GM23248 (cell line): ENCODE measurements around the gene ATP10D. TPM values are rescaled to one million over a fixed set of nuclear protein-coding genes. Genes with fewer than 3 reads are reported as not detected.

Experiments used
- DNase-seq: peaks from one replicate; pipeline ENCODE4 v3.0.0-alpha.2; 2015
- H2AFZ ChIP-seq: fragments of 200-600 bp; sonication (generic); 2 replicates; pipeline ENCODE4 v1.6.1; 2016; ENCODE audit warnings: antibody characterized with exemption
- H3F3A ChIP-seq: fragments of 200-600 bp; sonication (generic); 2 replicates; pipeline ENCODE4 v1.6.1; 2016; ENCODE audit warnings: mild to moderate bottlenecking, antibody characterized with exemption, mixed run types; ENCODE audit not compliant: insufficient read depth
- H3K27ac ChIP-seq: fragments of 200-600 bp; sonication (generic); 2 replicates; pipeline ENCODE4 v1.5.1; 2016; ENCODE audit warnings: mild to moderate bottlenecking
- H3K27me3 ChIP-seq: fragments of 200-600 bp; sonication (generic); replicated peaks from 2 replicates; pipeline ENCODE4 v1.6.1; 2016; ENCODE audit warnings: mild to moderate bottlenecking; ENCODE audit not compliant: insufficient read depth
- H3K36me3 ChIP-seq: fragments of 200-600 bp; sonication (generic); 2 replicates; pipeline ENCODE4 v1.6.1; 2016; ENCODE audit warnings: low read depth, mild to moderate bottlenecking
- H3K4me1 ChIP-seq: fragments of 200-600 bp; sonication (generic); 2 replicates; pipeline ENCODE4 v1.6.1; 2016; ENCODE audit warnings: mild to moderate bottlenecking; ENCODE audit not compliant: insufficient read depth
- H3K4me2 ChIP-seq: fragments of 200-600 bp; sonication (generic); one replicate; pipeline ENCODE4 v1.6.1; 2016; ENCODE audit warnings: mild to moderate bottlenecking; ENCODE audit not compliant: unreplicated experiment
- H3K4me3 ChIP-seq: fragments of 200-600 bp; sonication (generic); 2 replicates; pipeline ENCODE4 v1.5.1; 2016; ENCODE audit warnings: mild to moderate bottlenecking
- H3K79me2 ChIP-seq: fragments of 200-600 bp; sonication (generic); 2 replicates; pipeline ENCODE4 v1.6.1; 2016; ENCODE audit warnings: mild to moderate bottlenecking; ENCODE audit not compliant: insufficient read depth
- H3K9ac ChIP-seq: fragments of 200-600 bp; sonication (generic); 2 replicates; pipeline ENCODE4 v1.6.1; 2016; ENCODE audit warnings: mild to moderate bottlenecking
- H3K9me2 ChIP-seq: fragments of 200-600 bp; sonication (generic); 2 replicates; pipeline ENCODE4 v1.6.1; 2016; ENCODE audit warnings: mixed run types, mild to moderate bottlenecking, moderate library complexity; ENCODE audit not compliant: insufficient read depth
- H3K9me3 ChIP-seq: fragments of 200-600 bp; sonication (generic); one replicate; pipeline ENCODE4 v1.6.1; 2017; ENCODE audit warnings: low read depth
- H4K20me1 ChIP-seq: fragments of 200-600 bp; sonication (generic); 2 replicates; pipeline ENCODE4 v1.6.0; 2016; ENCODE audit not compliant: insufficient read depth
- EZH2 ChIP-seq: fragments of 200-600 bp; sonication (generic); IDR thresholded peaks from 2 replicates; pipeline ENCODE4 v1.6.1; 2018; ENCODE audit warnings: antibody characterized with exemption, mild to moderate bottlenecking; ENCODE audit not compliant: insufficient read depth, poor library complexity, severe bottlenecking
- EZH2phosphoT487 ChIP-seq: fragments of 200-600 bp; sonication (generic); IDR thresholded peaks from 2 replicates; pipeline ENCODE4 v1.6.1; 2018; ENCODE audit warnings: antibody characterized with exemption, moderate library complexity, mild to moderate bottlenecking, low read depth; ENCODE audit not compliant: insufficient read depth
- WGBS, 2 experiments: methylation state at CpG; one replicate each; pipeline ENCODE4 v1.1.6; 2015 to 2017; ENCODE audit warnings: low lambda C conversion rate in 2 of 2, low coverage in 1 of 2; ENCODE audit errors: missing lambda C conversion rate in 2 of 2; 5-methylcytosine and 5-hydroxymethylcytosine counted together
- in situ Hi-C: fragments of 300-500 bp; cut with MboI; formaldehyde crosslinking; loops from 2 replicates; pipeline ENCODE4 v1.15.0; 2020
- polyA plus RNA-seq: library from polyadenylated mRNA; unstranded; fragments of >200 nt; fragmentation: Nextera tagmentation; extraction: Ambion mirVana; gene quantifications from 2 replicates; pipeline ENCODE4 v1.2.1, GENCODE V29; 2016
- total RNA-seq: library from RNA; depleted of rRNA; stranded (reverse); fragments of >200 nt; shearing (Covaris generic); gene quantifications from 2 replicates; pipeline ENCODE4 v1.2.3, GENCODE V29; 2014

ATP10D gene
- total and polyA plus RNA-seq, 2 experiments from 2014 or later: 34.9 to 45.4 TPM

DNA sequence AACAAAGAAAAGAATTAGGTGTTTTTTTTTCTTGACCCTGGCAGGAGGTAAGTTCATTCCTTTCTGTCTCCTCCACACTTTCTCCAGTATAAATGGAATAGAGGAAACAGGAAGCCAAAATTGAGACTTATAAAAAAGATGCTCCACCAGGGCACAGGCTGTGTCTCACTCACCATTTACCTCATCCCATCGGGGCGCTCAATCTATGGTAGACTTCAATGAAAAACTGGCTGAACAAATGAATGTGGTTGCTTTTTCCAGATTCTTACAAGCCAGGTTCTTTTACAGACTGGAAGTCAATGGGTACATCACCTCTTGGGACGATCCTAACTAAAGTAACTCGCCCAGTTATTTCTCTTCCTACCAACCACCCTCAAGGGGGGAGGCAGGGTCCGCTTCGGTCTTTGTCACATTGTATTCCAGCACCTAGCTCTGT lies 22.3 kb upstream of the ATP10D start:
- in situ Hi-C loops: no loop called here
- Histone ChIP-seq H3F3A (no peaks in the 10 kb centered on the region), H3K9ac (peak overlapping the region; percentile 79), H3K27ac (peak overlapping the region; percentile 54), H3K27me3 (no peaks in the 10 kb centered on the region), H3K36me3 (peaks cover 7% of the 10 kb centered on the region; the same call in 1 of the 2 replicates), H3K9me3 (no peaks in the 10 kb centered on the region), H3K9me2 (no peaks in the 10 kb centered on the region), H2AFZ (peak overlapping the region; percentile 96), H3K4me3 (peak overlapping the region; percentile 95), H3K4me1 (peaks cover 4% of the 10 kb centered on the region; the same call in 1 of the 2 replicates), H3K79me2 (peaks cover 28% of the 10 kb centered on the region), H4K20me1 (no peaks in the 10 kb centered on the region), H3K4me2 (peak overlapping the region; percentile 94)
- peak; percentile 38 for DNase-seq
- no peak for TF ChIP-seq EZH2phosphoT487
- no peak for TF ChIP-seq EZH2
- WGBS, 2 experiments: 12 to 18% methylated on average over 6 of the region's 6 CpGs

DNA sequence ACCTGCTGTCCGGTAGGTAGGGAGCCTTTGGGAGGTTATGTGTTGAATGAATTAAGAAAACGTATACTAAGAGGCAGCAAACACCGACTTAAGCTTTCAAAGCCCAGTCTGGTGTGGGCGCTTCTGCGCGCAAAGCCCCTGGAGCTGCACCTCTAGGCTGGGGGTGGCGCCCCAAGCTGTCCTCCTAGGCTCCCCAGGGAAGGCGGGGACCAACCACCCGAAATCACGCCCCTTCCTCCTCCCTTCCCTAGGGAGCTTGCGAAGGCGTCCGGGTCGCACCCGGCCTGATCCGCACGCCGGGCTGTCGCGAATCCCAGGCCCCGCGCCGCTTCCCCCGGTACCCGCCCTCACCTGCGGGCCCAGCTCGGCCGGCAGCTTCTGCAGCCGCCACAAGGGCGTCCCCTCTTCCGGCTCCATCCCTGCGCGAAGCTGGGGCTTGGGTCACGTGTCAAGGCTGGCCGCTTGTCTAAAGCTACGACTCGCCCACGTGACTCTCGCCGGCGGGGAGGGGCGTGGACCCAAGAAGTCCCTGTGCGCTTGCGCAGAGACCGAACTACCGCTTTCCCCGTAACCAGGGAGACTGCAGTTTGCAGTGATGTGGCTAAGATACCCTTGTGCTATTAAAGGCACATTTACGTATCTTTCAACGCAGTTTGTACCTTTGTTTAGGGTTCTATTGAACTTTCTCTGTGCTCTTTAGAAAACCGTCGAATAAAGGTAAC lies 21.7 kb upstream of the ATP10D start, which contains the start of gene COMMD8:
COMMD8 (minus strand) TSS at position 468 of the 722 bp plus-strand sequence; CDS start at position 417, 51 bp downstream.
- Histone ChIP-seq H3K79me2 (peaks cover 28% of the 10 kb centered on the region), H3K27ac (peak within 1 kb of the TSS; percentile 54), H2AFZ (peak within 1 kb of the TSS; percentile 96), H3K36me3 (peaks cover 6% of the 10 kb centered on the region; the same call in 1 of the 2 replicates), H3K9me3 (no peaks in the 10 kb centered on the region), H4K20me1 (no peaks in the 10 kb centered on the region), H3K4me1 (peaks cover 6% of the 10 kb centered on the region), H3K9ac (peak within 1 kb of the TSS; percentile 79), H3K27me3 (no peaks in the 10 kb centered on the region), H3K9me2 (no peaks in the 10 kb centered on the region), H3K4me3 (peak within 1 kb of the TSS; percentile 95), H3F3A (no peaks in the 10 kb centered on the region), H3K4me2 (peak within 1 kb of the TSS; percentile 94)
- WGBS, 2 experiments: 0 to 1% methylated on average over 36 to 45 of the region's 51 CpGs
- DNase-seq: peak; percentile 99
- TF ChIP-seq EZH2phosphoT487 (no peak), EZH2 (no peak)
- in situ Hi-C loops: no loop called here

DNA sequence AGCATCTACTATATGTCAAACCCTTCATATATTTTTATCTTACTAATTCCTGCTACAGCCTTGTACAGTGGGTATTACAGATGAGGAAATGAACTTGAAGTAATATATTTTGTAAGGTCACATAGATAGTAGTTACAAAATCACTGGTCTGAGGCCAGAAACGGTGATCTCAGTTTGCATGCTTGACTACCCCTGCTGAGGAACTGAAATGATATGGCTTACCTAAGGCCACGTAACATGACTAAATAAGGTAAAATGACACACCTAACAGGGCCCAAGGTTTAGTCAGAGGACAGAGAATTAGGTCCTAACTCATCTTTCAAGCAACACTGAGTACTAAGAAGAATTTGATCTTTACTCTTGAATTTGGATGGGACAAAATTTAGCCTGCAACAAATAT lies 20.1 kb upstream of the ATP10D start:
- no peak overlapping the region for H3K4me3 ChIP-seq
- H3K4me1 ChIP-seq: peaks cover 22% of the 10 kb centered on the region
- no peaks in the 10 kb centered on the region for H3K9me2 ChIP-seq
- no peaks in the 10 kb centered on the region for H4K20me1 ChIP-seq
- no peak overlapping the region for H3K27ac ChIP-seq
- 66 to 74% methylated on average over 2 of the region's 2 CpGs for WGBS, 2 experiments
- peaks cover 28% of the 10 kb centered on the region for H3K79me2 ChIP-seq
- H3K9me3 ChIP-seq: no peaks in the 10 kb centered on the region
- no peaks in the 10 kb centered on the region for H3K27me3 ChIP-seq
- peaks cover 9% of the 10 kb centered on the region for H3F3A ChIP-seq
- in situ Hi-C loops: no loop called here
- no peak overlapping the region for H3K4me2 ChIP-seq
- TF ChIP-seq EZH2: no peak
- TF ChIP-seq EZH2phosphoT487: no peak
- no peak overlapping the region for H2AFZ ChIP-seq
- no peak for DNase-seq
- no peaks in the 10 kb centered on the region for H3K36me3 ChIP-seq
- H3K9ac ChIP-seq: no peak overlapping the region

DNA sequence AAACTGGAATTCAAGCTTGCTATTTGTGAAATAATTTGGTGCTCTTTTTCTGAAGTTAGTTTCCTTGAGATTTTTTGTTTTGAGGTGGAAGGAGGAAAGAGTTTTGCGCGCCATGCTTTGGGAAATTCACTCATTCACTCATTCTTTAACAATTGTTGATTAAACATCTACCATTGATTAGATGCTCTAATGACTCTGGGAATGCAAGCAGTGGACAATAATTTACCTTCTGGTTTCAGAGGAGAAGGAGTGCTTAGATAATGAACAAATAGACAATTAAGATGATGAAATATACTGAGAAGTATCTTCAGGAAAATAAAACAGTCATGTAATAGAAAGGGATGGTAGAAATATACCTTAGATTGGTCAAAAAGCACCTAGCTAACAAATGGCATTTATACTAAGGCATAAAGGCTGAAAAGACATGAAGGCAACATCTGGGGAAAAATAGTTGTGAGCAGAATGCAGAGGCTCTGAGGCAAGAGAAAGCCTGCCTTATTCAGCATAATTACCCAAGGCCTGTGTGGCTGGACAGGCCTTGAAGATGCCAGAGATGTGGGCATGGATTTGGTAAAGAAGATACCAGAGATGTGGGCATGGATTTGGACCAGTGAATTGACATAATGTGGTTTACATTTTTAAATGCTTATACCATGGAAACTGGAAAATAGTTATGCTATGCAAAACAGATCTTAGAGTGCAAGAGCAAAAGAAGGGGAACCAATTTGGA lies 18.9 kb upstream of the ATP10D start:
- TF ChIP-seq EZH2phosphoT487 (no peak), EZH2 (no peak)
- H3K79me2 ChIP-seq: peaks cover 19% of the 10 kb centered on the region
- H3K4me2 ChIP-seq: no peak overlapping the region
- H3K27ac ChIP-seq: no peak overlapping the region
- 27 to 32% methylated on average over 2 of the region's 2 CpGs for WGBS, 2 experiments
- no peaks in the 10 kb centered on the region for H3K27me3 ChIP-seq
- no peak overlapping the region for H3K9ac ChIP-seq
- DNase-seq: no peak
- in situ Hi-C loops: no loop called here
- H3K4me1 ChIP-seq: peaks cover 32% of the 10 kb centered on the region
- no peaks in the 10 kb centered on the region for H3K9me2 ChIP-seq
- H2AFZ ChIP-seq: no peak overlapping the region
- peaks cover 15% of the 10 kb centered on the region for H3F3A ChIP-seq
- H3K4me3 ChIP-seq: no peak overlapping the region
- H3K36me3 ChIP-seq: no peaks in the 10 kb centered on the region
- H4K20me1 ChIP-seq: no peaks in the 10 kb centered on the region
- no peaks in the 10 kb centered on the region for H3K9me3 ChIP-seq
